CD4-positive, alpha-beta T cell treated with Interleukin-10 for 1 hour (primary cell): ENCODE measurements around the gene GMDS.

Source experiments
- DNase-seq: peaks from one replicate; pipeline ENCODE4 v3.0.0-alpha.2; 2020

Gene GMDS

DNA sequence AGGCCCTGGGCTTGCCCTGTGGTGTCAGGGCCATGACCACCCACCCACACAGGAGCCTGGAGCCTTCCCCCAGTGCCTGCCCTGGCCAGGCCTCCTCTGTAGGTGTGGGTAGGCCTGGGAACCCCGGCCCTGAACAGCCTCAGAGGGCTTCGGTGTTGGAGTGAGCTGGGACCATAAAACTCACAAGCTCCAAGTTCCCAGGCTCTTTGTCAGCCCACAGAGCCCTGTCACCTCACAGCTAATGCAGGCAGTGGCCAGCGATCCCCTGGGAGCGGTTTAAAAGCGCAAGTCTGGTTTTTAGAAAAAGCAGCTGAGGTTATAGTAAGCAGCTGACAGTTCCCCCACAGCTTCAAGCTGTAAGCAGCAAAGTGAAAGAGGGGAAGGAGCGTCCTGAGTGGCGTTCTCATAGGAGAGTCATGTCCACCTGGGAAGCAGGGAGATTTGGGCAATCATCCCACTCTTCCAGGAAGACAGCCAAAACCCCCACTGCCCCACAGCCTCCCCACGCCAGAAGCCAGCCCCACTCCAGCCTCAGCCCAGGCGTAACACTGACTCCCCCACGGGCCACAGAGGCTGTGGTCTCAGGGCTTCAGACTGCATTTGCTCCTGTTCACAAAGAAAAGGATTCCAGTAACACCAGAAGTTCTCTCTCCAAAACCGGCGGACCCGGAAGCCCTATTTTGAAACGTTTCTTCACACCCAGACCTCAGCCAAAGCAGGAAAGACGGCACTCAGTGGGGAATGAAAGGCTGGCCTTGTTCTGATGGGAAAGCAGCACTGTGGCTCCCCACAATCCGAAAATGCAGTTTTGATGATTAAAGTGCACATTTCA is 670.0 kb downstream of the GMDS start:
- no peak for DNase-seq

DNA sequence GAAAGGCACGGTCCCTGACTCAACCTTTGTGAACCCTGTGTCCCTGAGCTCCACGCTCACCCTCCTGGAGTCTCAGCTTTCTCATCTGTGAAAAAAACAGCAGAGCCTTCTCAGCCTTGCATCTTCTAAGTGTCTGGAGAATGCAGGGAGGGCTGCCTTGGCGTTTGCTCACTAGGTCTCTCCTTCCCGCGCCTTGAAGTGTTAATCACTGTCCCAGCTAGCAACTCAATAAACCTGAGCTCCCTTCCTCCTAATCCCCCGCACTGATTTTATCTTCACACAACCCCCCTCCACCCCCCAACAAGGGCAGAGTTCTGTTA is 670.6 kb downstream of the GMDS start:
- DNase-seq = no peak

DNA sequence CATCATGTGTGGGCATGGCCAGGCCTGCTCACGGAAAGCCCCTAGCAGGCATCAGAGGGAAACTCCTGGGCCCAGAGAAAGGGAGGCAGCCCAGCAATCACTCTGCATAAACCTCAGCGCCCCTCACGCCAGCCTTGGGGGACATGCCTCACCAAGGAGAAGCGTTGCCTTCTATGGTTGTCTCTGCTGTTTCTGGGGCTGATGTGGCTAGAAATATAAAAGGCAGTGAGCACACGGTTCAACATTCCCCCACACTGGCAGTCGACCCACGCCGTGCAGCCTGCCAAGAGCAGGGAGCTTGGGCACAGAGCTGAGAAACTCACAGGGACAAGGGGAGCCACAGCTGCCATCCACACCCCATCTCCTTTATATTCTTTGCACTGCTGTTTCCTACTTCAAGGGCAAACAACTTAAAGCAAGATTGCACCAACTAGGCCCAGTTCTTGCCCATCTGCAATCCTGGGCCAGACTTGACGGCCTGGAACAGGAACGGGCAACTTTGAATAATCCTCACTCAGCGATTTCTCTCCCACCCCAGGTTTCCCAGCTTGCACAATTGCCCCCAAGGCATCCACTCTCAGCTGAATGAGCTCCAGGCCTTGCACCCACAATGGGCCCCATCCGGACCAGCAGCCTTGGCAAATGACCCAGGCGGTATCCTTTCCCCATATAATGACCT is 671.2 kb downstream of the GMDS start:
- DNase-seq = no peak
